Left lobe of liver (tissue), 1 donor: Measurements from ENCODE around the gene SAFB. TPM values are rescaled to one million over a fixed set of nuclear protein-coding genes. Genes with fewer than 3 reads are reported as not detected.

Experiments
- total RNA-seq: library from RNA; stranded (reverse); gene quantifications from one replicate; pipeline ENCODE4 v1.2.1, GENCODE V29; 2021
- donor health status: DM: no; HTN: yes; CAD: no.

Gene SAFB
- total RNA-seq, 1 donor from 2014 or later: 48.6 TPM

Other genes starting within 250 kb of the SAFB start
- gene ZNRF4, start 167.7 kb upstream of the SAFB start, total RNA-seq: not detected
- gene TINCR, start 55.1 kb upstream of the SAFB start, total RNA-seq: not detected
- 49.4 TPM for gene SAFB2, start 307 bp upstream of the SAFB start, total RNA-seq
- gene MICOS13, start 57.4 kb downstream of the SAFB start, total RNA-seq: 38.4 TPM
- gene HSD11B1L, start 57.9 kb downstream of the SAFB start, total RNA-seq: 4.1 TPM
- 241 TPM for gene RPL36, start 67.2 kb downstream of the SAFB start, total RNA-seq
- 68.7 TPM for gene LONP1, start 97.1 kb downstream of the SAFB start, total RNA-seq
- gene CATSPERD, start 97.6 kb downstream of the SAFB start, total RNA-seq: not detected
- 3.0 TPM for gene PRR22, start 161.7 kb downstream of the SAFB start, total RNA-seq
- gene DUS3L, start 168.1 kb downstream of the SAFB start, total RNA-seq: 18.8 TPM
- 16.7 TPM for gene NRTN, start 182.0 kb downstream of the SAFB start, total RNA-seq
- gene FUT6, start 216.6 kb downstream of the SAFB start, total RNA-seq: 3.0 TPM
- 0.93 TPM for gene FUT3, start 228.4 kb downstream of the SAFB start, total RNA-seq
- 0.40 TPM for gene FUT5, start 247.5 kb downstream of the SAFB start, total RNA-seq